HG02763 (cell line): ENCODE data around the gene SLC23A3.

Experiments used
- ATAC-seq: cut with Tn5 transposase; IDR thresholded peaks from one replicate; pipeline ENCODE4 v1.9.1; 2021; ENCODE audit warnings: mild to moderate bottlenecking, moderate library complexity; ENCODE audit not compliant: unreplicated experiment

Gene SLC23A3

GRCh38 chr2:219116776-219117646 is 52.8 kb downstream of the SLC23A3 start:
- ATAC-seq: no peak

- ATAC-seq: no peak
These were observed 57.0 kb downstream of the SLC23A3 start for GRCh38 chr2:219112651-219113338.

- no peak for ATAC-seq
These were observed 57.8 kb downstream of the SLC23A3 start for GRCh38 chr2:219112062-219112406.
